ENCODE results near the gene CADM2. TPM values are rescaled to one million over a fixed set of nuclear protein-coding genes. Genes with fewer than 3 reads are reported as not detected.

Gene CADM2
- total RNA-seq, 1 donor from 2014 or later = 2.9 TPM

- FAIRE-seq = no peak
- H3K36me3 Mint-ChIP-seq (ENCODE audit: low read depth, unreplicated experiment) = no peaks in the 10 kb centered on the region
Observed at GRCh38 chr3:85316252-85316651, 357.5 kb downstream of the CADM2 start.

GRCh38 chr3:85321892-85322291, 363.1 kb downstream of the CADM2 start:
- H3K4me3 ChIP-seq (ENCODE audit: insufficient read depth, low read depth, low read length) = no peak overlapping the region
- Mint-ChIP-seq H3K4me3 (ENCODE audit: unreplicated experiment) (no peak overlapping the region), H3K27ac (ENCODE audit: unreplicated experiment) (no peak overlapping the region), H3K9me3 (ENCODE audit: unreplicated experiment) (no peaks in the 10 kb centered on the region), H3K4me1 (ENCODE audit: low read depth, unreplicated experiment) (no peaks in the 10 kb centered on the region), H3K27me3 (ENCODE audit: low read depth, unreplicated experiment) (no peaks in the 10 kb centered on the region), H3K36me3 (ENCODE audit: low read depth, unreplicated experiment) (no peaks in the 10 kb centered on the region)
- TF ChIP-seq CTCF (IDR thresholded peaks at IDR 0.05; ENCODE audit: insufficient read depth, low read depth, low read length) (no peak), EZH2 (IDR thresholded peaks at IDR 0.05; ENCODE audit: insufficient read depth, low read length) (no peak)
- H3K36me3 ChIP-seq (ENCODE audit: insufficient read depth, low read length) = no peaks in the 10 kb centered on the region
- H3K27me3 ChIP-seq (ENCODE audit: insufficient read depth, low read length) = no peaks in the 10 kb centered on the region
- H3K79me2 ChIP-seq (ENCODE audit: insufficient read depth, low read length) = no peaks in the 10 kb centered on the region
- H2AFZ ChIP-seq (ENCODE audit: low read depth, low read length) = no peak overlapping the region
- FAIRE-seq (no peak), DNase-seq (ENCODE audit: low read depth) (no peak)
- no peaks in the 10 kb centered on the region for H4K20me1 ChIP-seq (ENCODE audit: insufficient read depth, low read length)
- no peak overlapping the region for H3K27ac ChIP-seq (ENCODE audit: low read depth, low read length)
- no peaks in the 10 kb centered on the region for H3K9me3 ChIP-seq (ENCODE audit: insufficient read depth, low read depth, low read length)
- H3K4me1 ChIP-seq (ENCODE audit: insufficient read depth, low read length) = no peaks in the 10 kb centered on the region
- H3K9ac ChIP-seq (ENCODE audit: low read length) = no peak overlapping the region
- no peak overlapping the region for H3K4me2 ChIP-seq (ENCODE audit: low read length)

More at GRCh38 chr3:85316252-85316651, 357.5 kb downstream of the CADM2 start:
- Histone ChIP-seq H3K9me3 (ENCODE audit: insufficient read depth, low read depth, low read length) (no peaks in the 10 kb centered on the region), H3K4me3 (ENCODE audit: insufficient read depth, low read depth, low read length) (no peak overlapping the region), H3K79me2 (ENCODE audit: insufficient read depth, low read length) (no peaks in the 10 kb centered on the region), H4K20me1 (ENCODE audit: insufficient read depth, low read length) (no peaks in the 10 kb centered on the region), H3K4me2 (ENCODE audit: low read length) (no peak overlapping the region), H3K36me3 (ENCODE audit: insufficient read depth, low read length) (no peaks in the 10 kb centered on the region), H2AFZ (ENCODE audit: low read depth, low read length) (no peak overlapping the region), H3K4me1 (ENCODE audit: insufficient read depth, low read length) (no peaks in the 10 kb centered on the region), H3K27ac (ENCODE audit: low read depth, low read length) (no peak overlapping the region), H3K27me3 (ENCODE audit: insufficient read depth, low read length) (no peaks in the 10 kb centered on the region), H3K9ac (ENCODE audit: low read length) (no peak overlapping the region)
- no peak for DNase-seq (ENCODE audit: low read depth)
- no peak overlapping the region for H3K27ac Mint-ChIP-seq (ENCODE audit: unreplicated experiment)
- H3K4me3 Mint-ChIP-seq (ENCODE audit: unreplicated experiment) = no peak overlapping the region
- H3K4me1 Mint-ChIP-seq (ENCODE audit: low read depth, unreplicated experiment) = no peaks in the 10 kb centered on the region
- no peaks in the 10 kb centered on the region for H3K9me3 Mint-ChIP-seq (ENCODE audit: unreplicated experiment)
- TF ChIP-seq CTCF (IDR thresholded peaks at IDR 0.05; ENCODE audit: insufficient read depth, low read depth, low read length) = no peak
- TF ChIP-seq EZH2 (IDR thresholded peaks at IDR 0.05; ENCODE audit: insufficient read depth, low read length) = no peak
- H3K27me3 Mint-ChIP-seq (ENCODE audit: low read depth, unreplicated experiment) = no peaks in the 10 kb centered on the region

- H3K4me1 ChIP-seq (ENCODE audit: insufficient read depth, low read length) = no peaks in the 10 kb centered on the region
- TF ChIP-seq CTCF (IDR thresholded peaks at IDR 0.05; ENCODE audit: insufficient read depth, low read depth, low read length) (no peak), EZH2 (IDR thresholded peaks at IDR 0.05; ENCODE audit: insufficient read depth, low read length) (no peak)
- no peaks in the 10 kb centered on the region for H4K20me1 ChIP-seq (ENCODE audit: insufficient read depth, low read length)
- no peak overlapping the region for H2AFZ ChIP-seq (ENCODE audit: low read depth, low read length)
- FAIRE-seq (no peak), DNase-seq (ENCODE audit: low read depth) (no peak)
- H3K27me3 ChIP-seq (ENCODE audit: insufficient read depth, low read length) = no peaks in the 10 kb centered on the region
- Mint-ChIP-seq H3K27ac (ENCODE audit: unreplicated experiment) (no peak overlapping the region), H3K9me3 (ENCODE audit: unreplicated experiment) (no peaks in the 10 kb centered on the region), H3K27me3 (ENCODE audit: low read depth, unreplicated experiment) (no peaks in the 10 kb centered on the region), H3K4me1 (ENCODE audit: low read depth, unreplicated experiment) (no peaks in the 10 kb centered on the region), H3K4me3 (ENCODE audit: unreplicated experiment) (no peak overlapping the region), H3K36me3 (ENCODE audit: low read depth, unreplicated experiment) (no peaks in the 10 kb centered on the region)
- no peaks in the 10 kb centered on the region for H3K79me2 ChIP-seq (ENCODE audit: insufficient read depth, low read length)
- no peak overlapping the region for H3K9ac ChIP-seq (ENCODE audit: low read length)
- no peak overlapping the region for H3K4me3 ChIP-seq (ENCODE audit: insufficient read depth, low read depth, low read length)
- H3K9me3 ChIP-seq (ENCODE audit: insufficient read depth, low read depth, low read length) = no peaks in the 10 kb centered on the region
- no peaks in the 10 kb centered on the region for H3K36me3 ChIP-seq (ENCODE audit: insufficient read depth, low read length)
- H3K27ac ChIP-seq (ENCODE audit: low read depth, low read length) = no peak overlapping the region
- no peak overlapping the region for H3K4me2 ChIP-seq (ENCODE audit: low read length)
Observed at GRCh38 chr3:85330071-85330470, 371.3 kb downstream of the CADM2 start.
